NCI-H146 (cell line): Measurements from ENCODE around the gene PBX3.
A peak's percentile ranks its signal among the peaks of the same experiment; 100 is the strongest.
"Not testable (repeated sequence)": the region's sequence is repeated elsewhere in the genome, so short reads cannot be mapped to it uniquely, and the experiment has no call there.

Experiments used
- DNase-seq: peaks from one replicate; lab custom pipeline; 2025; lab: John Stamatoyannopoulos, UW

Gene PBX3

DNA sequence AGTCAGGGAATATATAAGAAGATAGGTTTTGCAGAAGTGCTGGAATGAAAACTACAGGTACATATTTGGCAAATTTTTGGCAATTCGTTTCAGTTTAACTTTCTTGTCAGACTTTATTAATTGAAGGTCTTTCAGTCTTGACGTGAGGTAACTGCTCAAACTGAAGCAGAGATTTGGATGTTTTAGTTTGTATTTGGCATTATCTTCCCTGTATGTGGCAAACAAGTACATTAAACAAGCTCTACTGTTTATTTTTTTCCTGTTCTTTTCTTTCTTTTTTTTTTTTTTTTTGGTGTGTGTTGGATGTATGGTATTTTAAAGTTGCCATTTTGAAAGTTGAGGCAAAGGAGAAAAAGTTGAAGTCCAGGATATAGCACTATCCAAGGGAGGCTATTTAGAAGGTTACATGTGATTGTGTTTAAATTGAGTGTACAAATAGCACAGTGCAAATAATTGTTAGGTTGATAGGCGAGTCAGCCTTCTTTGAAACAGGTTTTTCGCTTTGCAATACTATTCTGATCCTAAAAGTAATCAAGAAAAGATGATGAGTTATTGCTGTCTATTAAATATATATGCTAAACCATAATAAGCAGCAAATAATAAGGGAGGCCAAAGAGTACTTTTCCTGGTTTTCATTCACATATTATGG is 2.2 kb downstream of the PBX3 start:
- DNase-seq: no peak

DNA sequence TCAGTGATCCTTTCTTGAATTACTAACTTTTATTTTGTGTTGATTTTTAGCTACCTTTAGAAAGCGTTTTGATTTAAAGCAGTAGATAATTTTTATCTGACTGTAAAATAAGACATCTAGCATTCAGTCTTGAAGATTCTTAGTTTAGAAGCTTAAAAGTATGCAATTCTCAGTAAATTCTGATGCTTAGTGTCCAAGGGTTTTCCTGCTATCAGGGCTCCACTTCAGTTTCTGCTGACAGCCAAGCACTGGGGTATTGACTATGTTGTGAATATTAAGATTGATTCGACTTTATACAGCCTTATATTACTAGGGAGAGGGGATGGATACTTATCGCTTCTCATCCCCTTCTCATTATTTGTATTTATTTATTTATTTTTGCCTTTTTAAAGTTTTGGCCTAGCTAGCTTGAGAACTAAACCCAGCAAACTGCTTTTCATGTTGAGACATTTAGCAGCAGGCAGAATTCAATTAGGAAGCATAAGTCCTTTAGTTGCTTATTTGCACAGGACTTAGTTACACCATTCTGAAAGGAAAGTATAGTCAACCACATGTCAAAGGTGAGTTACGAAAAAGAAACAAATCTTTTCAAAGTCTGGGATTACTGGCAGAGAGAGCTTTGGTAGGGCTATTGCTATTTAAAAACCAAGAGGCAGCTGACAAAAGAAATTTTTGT is 2.9 kb downstream of the PBX3 start:
- DNase-seq: no peak

DNA sequence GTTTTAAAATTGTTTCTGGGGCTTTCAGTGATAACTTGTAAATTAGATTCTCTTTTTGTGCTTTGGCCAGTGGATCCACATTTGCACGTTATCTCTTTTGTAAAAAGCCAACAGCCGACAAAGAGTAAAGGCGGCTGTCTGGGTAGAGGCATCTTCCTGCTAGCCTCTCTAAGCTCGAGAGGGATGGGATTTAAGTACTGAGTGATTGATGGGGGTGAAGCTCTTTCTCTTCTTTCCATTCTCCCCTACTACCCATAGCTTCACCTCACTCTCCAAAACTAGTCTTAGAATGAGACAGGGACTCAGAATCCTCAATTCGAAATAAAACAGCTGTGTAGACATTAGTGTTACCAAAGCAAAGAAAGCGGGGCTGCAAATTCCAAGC is 3.4 kb downstream of the PBX3 start:
- DNase-seq: no peak

DNA sequence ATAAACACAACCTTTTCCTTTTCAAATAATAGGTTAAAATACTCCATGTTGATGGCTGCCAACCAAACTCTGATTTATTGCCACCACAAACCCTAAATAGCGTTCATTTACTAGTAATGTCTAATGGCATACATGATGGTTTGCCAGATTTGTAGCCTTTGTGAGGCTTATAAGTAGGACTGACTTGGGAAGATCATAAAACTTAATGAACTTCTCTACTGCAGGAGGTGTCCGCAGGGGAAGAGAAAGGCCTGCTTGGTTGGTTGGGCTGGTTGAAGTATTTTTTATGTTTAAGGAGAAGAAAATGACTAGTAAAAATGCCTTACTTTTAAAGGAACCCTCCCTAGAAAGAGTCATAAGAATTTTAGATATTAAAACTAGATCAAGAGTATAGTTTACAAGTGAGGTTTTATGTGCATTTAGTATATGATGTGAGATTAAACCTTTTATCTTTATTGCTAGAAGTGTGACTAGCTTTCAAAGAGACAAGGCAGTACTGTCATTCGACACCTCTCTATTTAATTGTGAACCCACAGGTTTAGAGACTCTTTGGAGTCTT is 5.0 kb downstream of the PBX3 start:
- DNase-seq: no peak

DNA sequence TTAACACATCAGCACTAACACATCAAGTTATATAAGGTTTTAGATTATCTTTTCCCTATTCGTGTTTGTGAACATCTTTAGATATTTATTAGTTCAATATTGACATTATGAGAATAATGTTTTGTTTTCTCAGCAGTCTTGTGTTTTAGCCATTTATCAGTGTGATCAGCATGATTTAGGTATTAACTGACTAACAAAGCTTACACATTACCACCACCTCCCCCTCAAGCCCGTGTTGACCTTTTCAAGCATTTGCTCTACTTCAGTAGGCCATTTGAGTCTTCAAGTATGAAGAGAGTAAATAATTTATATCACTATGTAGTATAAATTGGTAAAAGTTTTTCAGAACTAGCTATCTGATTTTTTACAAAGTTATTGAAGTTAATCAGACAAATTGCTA is 6.9 kb downstream of the PBX3 start:
- no peak for DNase-seq

DNA sequence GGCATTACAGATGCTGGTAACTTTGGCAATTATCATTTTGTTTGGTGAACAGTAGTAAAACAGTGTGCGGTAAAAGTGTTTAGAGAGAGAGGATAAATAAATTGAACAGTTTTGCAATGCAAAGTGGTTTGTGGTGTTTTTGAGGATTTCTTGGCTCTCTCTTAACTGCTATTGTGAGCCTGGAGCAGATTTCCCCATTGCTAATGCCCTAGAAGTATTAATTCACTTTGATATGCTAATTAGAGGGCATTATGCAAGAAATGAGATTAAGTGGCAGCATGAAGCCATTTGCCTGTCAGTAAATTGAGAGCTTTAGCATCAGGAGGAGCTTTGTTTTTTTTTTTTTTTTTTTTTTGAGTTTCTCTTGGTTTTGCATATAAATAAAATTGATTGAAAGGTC is 8.2 kb downstream of the PBX3 start:
- DNase-seq: no peak

DNA sequence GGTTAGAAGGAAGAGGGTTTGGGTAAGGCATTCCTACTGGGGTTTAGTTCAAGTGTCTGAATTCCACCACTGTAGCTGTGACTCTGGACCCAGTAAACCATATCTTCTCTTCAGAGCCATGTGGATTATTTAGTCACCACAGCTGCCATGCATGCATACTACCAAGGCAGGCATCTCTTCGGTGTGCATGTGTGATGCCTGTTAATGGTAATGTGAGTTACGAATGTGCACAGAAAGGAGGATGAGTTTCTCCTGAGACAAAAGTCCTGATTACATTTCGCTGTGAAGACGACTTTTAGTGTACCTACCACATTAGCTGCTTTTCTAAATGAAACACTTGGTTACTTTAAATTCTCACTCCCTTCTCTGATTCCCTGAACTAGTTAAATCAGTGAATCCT is 9.3 kb downstream of the PBX3 start:
- DNase-seq: no peak

DNA sequence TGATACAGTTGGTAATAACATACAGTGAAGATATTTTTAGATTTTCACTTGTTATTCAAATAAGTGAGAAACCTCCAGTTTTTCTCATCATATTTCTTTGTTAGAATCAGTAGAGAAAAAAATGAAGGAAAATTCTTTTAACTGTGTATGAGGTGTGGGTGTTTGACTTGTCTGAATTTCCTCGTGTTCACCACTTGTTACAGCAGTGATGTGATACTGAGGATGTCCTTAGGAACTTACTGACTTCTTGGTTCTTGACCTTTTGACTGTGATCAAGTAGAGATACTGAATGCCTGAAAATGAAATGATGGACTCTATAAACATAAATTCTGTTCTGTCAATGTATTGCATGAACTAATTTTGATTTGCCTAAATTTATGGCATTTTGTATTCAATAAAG is 10.7 kb downstream of the PBX3 start:
- DNase-seq: no peak

DNA sequence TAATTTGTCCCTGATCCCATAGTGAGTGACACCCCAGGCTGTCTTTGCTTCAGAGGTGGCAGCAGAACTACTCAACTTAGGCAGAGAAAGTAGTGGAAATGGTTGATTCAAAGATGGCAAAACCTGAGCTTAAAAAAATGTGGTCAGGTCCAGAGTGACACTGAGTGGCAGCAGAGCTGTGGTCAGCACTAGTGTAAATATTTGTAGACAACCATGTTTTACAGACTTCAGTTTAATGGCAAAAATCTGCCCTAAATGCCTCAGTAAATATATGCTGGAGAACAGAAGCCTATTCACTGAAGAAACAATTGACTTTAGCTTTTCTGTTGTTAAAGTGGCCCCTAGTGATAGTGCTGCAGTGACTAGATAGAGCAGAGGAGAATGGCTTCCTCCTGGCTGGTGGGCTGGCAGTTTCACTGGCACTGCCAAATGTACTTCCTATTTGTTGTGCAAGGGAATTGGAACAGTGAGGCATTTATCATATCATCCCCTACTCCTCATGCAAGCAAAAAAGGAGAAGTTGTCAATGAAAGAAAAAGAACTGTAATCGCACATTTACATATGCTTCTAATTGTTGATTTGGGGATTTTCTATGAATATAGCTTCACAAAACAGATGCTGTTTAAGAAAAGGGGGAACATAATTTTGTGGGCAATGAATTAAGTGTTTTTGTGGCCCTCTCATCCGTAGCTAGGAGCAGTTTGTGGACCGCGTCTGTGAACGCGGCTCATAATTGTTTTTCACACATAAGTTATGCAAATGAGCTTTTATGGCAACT is 12.0 kb downstream of the PBX3 start:
- DNase-seq: peak; percentile 61

DNA sequence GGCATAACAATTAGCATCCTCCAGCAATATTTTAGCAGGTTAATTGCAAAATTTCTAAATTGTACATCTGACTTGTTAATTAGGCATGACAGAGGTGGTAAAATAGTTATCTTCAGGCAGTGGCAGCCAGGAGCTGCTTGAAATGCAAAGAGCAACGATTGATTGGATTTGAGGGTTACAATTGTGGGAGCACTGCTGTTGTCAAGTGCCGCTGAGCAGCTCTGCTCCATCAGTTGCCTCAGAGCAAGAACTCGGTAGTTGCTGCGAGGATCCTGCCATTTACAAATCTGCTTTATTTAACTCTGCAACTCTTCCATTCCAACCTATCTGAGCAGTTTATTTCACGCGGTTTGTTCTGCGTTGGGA is 12.6 kb downstream of the PBX3 start:
- DNase-seq: peak; percentile 23

DNA sequence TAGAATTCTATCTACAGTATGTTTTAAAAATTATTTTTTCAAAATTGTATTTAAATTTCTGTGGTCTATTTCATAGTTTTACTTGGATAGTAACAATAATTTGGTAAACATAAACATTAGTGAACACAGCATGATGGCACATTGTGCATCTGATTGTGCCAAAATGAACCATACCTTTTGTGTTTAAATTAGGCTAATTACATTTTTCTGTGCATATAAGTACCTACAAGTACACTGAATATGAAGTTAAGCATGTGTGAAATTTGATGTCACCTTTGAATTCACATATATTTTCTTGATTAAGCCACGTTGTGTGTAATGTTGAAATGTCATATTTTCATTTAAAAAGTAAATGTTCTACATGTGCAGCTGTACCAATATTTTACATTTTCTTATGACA is 13.4 kb downstream of the PBX3 start:
- no peak for DNase-seq

DNA sequence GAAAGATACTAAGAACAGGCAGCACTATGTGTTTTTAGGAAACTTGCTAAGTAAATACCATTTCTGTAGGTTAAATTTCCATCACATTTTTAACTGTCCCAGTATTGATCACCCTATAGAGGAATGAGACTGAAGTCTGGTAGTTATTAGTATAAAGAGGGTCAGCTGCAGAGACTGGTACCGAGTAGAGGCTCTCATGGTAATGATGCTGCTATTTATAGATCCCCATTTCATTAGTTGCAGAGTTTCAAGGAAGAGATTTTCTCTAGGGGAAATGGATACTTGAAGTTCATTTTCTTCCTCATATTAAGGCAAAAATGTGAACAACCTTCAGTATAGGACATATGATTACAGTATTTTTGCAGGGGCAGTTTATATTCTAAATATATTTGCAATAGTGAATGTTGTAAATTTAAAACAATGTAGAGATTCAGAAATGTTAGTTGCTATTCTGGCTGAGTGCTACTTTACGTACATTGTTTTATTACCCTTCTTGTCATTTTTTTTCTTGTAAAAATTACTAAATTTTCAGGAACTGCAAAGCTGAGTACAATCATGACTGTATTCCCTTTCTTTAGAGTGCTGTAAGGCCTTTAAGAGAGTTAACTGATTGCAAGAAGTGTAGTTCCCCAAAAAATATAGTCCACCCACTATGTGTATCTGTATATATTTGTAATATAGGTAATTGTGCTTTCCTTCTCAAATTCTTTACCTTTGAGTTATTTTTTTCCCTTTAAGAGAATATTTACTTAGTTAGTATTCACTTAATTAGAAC is 14.7 kb downstream of the PBX3 start:
- peak; percentile 25 for DNase-seq

DNA sequence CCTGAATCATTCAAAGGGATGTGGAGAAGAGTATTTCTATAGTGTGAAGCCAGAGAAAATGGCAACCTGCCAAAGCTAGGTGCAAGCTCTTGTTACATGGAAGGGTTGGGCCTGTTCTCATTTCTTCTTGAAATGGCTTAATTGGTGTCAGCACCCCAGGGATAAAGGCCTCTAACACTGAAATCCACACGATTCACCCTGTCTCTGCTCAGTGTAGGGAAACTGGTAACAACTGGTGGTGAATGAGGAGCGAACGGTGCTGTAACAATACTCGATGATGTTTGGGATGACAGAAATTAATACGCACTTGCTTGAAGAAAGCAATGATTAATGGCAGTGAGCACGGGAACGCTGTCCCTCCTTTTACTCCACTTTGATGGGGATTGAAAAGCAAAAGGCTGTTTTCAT is 16.2 kb downstream of the PBX3 start:
- peak; percentile 98 for DNase-seq

DNA sequence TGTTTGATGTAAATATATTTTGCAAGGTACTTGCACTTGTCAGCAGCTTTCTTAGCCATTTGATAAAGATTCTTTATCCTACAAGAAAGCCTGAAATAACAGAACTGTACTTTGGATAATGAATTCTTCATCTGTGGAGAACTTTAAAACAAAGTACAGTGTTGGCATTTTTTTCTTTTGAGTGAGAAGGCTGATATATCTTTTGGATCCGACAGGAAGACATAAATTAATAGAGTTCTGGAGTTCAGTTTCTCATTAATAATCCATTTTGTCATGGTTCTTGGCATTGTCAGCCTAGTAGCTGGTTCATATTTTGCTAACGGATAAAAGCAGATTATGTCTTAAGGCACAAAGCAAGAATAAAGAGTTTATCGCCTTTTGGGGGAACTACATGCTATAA is 17.0 kb downstream of the PBX3 start:
- no peak for DNase-seq

DNA sequence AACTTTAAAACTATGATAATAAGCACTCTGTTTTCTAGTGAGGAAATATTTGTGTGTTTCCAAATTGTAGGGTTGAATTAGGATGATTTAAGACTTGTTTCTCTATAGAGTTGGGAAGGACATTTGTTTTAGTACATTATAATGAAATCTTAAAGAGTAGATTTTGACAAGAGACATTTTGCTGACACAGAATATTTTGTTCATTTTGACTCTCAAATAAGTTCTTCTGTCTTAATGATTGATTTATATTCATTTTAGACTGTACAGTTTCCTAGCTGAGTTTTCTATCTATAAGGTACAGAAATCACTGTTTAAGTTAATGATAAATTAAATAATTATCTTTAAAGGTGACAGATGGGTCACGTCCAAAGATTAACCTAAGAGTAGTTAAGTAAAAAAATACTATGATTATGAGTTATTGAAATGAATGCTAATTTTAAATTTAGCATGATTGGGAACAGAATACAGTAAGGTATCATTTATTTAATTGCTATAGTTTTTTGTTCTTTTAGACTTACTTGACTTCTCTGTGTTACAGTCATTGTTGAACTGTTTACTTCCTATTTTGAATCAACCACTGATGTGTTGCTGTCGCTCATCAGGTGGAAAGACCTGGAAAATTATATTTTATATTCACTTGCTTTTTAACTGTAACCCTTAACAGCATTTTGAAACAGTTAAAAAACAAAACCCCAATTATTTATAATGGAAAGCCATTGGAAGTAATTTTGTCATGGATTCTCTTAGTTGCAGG is 19.5 kb downstream of the PBX3 start:
- DNase-seq: no peak

DNA sequence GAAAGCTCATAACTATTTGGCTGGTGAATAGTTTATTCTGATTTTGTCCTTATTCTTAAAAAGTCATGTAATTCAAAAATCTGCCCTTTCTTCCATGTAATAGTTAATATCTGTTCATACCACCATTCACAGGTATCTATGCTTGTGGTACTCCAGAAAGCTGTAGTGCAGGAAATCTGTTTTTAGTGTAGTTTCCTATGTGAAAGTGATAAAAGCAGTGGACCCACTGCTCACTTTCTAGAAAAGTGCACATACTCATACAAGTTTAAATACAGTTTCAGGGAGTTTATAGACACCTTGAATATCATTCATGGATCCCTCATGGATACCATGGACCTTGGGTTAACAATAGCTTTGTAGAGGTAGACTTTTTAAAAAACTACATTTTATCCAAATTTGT is 20.2 kb downstream of the PBX3 start:
- no peak for DNase-seq

DNA sequence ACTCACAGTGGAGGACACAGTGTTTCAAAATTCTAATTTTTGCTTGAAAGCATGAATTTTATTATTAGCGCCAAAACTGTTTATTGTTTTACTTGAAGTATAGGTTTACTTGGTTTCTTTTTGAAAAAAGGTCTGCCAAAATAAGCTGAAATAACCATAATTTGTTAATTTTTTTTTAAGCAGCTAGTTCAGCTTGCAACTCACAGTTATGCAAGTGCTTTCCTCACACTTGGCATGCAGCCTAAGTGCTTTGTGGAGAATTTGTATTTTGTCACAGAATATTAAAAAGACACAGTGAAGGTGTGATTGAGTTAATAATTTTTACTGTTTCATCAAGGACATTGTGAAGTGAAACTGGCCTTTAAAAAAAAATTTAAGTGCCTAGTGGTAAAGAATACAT is 21.6 kb downstream of the PBX3 start:
- DNase-seq: no peak

DNA sequence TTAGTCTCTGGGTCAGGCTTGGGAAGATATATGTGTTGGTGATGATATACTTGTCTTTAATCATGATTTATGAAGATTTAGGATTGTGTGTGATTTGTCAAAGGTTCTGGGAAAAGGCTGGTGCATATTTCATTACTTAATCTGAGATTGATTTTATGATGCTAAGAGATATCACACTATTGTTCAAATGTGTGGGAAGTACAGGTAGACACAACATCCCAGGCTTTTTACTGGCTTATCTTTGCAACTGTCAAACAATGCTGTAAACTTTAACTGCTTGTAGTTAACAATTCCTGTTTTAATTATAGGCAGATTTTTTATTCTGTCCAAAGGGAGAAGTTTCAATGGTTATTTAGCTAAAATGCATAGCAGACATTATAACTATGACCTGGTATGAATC is 23.9 kb downstream of the PBX3 start:
- DNase-seq: no peak

DNA sequence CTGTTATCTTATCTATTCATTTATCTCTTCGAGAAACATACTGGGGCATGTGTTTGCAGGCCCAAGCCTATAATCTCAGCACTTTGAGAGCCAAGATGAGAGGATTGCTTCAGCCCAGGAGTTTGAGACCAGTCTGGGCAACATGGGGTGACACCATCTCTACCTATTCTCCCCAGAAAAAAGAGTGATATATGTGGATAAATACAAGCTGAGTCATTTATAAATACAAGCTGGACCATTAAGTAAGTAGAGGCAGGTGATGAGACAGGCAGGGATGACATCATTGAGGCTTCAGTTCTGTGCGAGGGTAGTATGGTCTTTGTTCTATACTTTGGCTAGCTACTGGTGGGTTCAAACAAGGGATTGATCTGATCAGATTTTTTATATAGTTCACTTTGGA is 25.6 kb downstream of the PBX3 start:
- no peak for DNase-seq

DNA sequence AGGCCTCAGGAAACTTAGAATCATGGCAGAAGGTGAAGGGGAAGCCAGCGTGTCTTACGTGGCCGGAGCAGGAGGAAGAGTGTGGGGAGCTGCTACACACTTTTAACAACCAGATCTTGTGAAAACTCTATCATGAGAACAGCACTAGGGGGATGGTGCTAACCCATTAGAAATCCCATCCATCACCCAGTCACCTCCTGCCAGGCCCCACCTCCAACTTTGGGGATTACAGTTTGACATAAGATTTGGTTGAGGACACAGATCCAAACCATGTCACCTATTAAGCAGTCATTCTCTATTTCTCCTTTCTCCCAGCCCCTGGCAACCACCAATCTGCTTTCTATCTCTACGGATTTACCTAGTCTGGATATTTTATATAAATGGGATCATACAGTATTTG is 26.9 kb downstream of the PBX3 start:
- DNase-seq: no peak

DNA sequence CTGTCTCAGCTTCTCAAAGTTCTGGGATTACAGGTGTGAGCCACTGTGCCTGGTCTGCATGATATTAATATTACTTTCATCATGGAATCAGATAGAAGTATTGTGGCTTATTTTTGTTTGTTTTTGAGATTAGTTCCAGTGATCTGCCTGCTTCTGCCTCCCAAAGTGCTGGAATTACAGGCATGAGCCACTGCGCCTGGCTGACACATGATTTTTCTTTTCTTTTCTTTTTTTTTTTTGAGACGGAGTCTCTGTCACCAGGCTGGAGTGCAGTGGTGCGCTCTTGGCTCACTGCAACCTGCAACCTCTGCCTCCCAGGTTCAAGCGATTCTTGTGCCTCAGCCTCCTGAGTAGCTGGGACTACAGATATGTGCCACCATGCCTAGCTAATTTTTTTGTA is 29.6 kb downstream of the PBX3 start:
- not testable (repeated sequence) for DNase-seq
